ENCODE data around the gene DCC. TPM values are rescaled to one million over a fixed set of nuclear protein-coding genes. Genes with fewer than 3 reads are reported as not detected.

The DCC gene
- total RNA-seq, 1 experiment from 2014 or later: 0.72 TPM

DNA sequence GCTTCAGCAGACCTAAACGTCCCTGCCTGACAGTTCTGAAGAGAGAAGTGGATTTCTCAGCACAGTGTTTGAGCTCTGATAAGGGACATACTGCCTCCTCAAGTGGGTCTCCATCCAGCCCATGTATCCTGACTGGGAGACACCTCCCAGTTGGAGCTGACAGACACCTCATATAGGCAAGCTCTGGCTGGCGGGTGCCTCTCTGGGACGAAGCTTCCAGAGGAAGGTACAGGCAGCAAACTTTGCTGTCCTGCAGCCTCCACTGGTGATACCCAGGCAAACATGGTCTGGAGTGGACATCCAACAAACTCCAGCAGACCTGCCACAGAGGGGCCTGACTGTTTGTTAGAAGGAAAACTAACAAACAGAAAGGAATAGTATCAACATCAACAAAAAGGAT, 1156.0 kb downstream of the DCC start:
- no peak for DNase-seq (ENCODE audit: low spot score)
- POLR2A ChIA-PET: no interaction called here
- H3K27ac Mint-ChIP-seq: no peak overlapping the region
- CTCF ChIA-PET: no interaction called here
- no peaks in the 10 kb centered on the region for H3K27me3 Mint-ChIP-seq (ENCODE audit: low read depth)
- no peaks in the 10 kb centered on the region for H3K36me3 Mint-ChIP-seq
- no peak for TF ChIP-seq OVOL2 (CRISPR knock-in tag; IDR thresholded peaks at IDR 0.05; ENCODE audit: borderline replicate concordance)
- TF ChIP-seq SMAD4 (CRISPR knock-in tag; IDR thresholded peaks at IDR 0.05): no peak
- H3K9me3 Mint-ChIP-seq: peaks cover 19% of the 10 kb centered on the region
- H3K4me3 Mint-ChIP-seq: no peak overlapping the region
- no peak for ATAC-seq
- no peaks in the 10 kb centered on the region for H3K4me1 Mint-ChIP-seq

DNA sequence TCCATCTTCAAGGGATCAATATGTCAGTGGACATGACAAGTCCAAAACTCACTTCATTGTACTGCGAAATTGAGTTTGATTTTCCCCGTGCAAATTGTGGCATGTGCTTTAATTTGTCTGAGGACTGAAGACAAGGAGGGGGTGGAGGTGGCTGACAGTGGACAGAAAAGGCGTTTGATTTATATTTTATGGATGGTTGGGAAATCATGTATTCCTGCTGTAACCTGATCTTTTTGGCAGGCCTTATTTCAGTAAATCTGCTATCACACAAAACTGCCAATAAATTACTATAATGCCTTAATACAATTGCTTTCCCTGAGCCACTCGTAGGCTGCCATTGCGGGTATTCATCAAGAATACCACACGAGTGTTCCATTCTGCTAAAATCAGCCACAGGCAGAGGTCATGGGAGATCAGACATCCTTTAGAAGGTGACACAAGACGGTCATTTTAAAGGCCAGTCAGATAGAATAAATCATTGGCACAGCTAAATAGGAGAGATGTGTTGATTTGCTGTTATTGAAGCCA, 1164.0 kb downstream of the DCC start:
- Mint-ChIP-seq H3K4me1 (0 out of 2 replicates have a peak, but pooled peaks cover 3% of the 10 kb centered on the region), H3K36me3 (no peaks in the 10 kb centered on the region), H3K27ac (no peak overlapping the region), H3K4me3 (no peak overlapping the region), H3K27me3 (ENCODE audit: low read depth) (no peaks in the 10 kb centered on the region), H3K9me3 (no peaks in the 10 kb centered on the region)
- CTCF ChIA-PET: no interaction called here
- TF ChIP-seq JUN (CRISPR knock-in tag; IDR thresholded peaks at IDR 0.05) (no peak), IRF2 (CRISPR knock-in tag; IDR thresholded peaks at IDR 0.05; ENCODE audit: borderline replicate concordance, low read depth) (no peak)
- TF ChIP-seq, protein P1, sequence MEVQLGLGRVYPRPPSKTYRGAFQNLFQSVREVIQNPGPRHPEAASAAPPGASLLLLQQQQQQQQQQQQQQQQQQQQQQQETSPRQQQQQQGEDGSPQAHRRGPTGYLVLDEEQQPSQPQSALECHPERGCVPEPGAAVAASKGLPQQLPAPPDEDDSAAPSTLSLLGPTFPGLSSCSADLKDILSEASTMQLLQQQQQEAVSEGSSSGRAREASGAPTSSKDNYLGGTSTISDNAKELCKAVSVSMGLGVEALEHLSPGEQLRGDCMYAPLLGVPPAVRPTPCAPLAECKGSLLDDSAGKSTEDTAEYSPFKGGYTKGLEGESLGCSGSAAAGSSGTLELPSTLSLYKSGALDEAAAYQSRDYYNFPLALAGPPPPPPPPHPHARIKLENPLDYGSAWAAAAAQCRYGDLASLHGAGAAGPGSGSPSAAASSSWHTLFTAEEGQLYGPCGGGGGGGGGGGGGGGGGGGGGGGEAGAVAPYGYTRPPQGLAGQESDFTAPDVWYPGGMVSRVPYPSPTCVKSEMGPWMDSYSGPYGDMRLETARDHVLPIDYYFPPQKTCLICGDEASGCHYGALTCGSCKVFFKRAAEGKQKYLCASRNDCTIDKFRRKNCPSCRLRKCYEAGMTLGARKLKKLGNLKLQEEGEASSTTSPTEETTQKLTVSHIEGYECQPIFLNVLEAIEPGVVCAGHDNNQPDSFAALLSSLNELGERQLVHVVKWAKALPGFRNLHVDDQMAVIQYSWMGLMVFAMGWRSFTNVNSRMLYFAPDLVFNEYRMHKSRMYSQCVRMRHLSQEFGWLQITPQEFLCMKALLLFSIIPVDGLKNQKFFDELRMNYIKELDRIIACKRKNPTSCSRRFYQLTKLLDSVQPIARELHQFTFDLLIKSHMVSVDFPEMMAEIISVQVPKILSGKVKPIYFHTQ (CRISPR knock-in tag; IDR thresholded peaks at IDR 0.05): no peak
- ATAC-seq (no peak), DNase-seq (ENCODE audit: low spot score) (no peak)
- POLR2A ChIA-PET: no interaction called here

DNA sequence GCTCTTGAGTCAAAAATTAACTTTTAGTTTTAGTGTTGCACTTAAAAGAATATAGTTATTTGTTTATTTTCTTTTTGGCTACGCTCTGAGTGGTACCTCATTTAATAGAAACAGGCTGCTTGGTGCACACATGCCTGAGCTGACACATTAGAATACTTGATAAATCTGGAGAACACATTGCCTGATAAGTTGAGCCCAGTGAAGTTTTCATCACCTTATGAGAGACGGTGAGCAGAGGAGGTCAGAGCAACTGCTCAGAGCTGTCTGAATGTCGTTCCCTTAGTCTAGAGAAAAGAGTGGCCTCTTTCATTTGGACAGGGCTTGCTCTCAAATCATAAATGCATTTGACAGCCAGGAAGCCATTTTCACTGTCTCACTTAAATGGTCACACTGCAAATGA, 1168.5 kb downstream of the DCC start:
- peaks cover 12% of the 10 kb centered on the region for H3K9me3 Mint-ChIP-seq
- ChIA-PET CTCF (no interaction called here), POLR2A (no interaction called here)

More for the DNA sequence above, 1168.5 kb downstream of the DCC start:
- Mint-ChIP-seq H3K27ac (no peak overlapping the region), H3K36me3 (peaks cover 12% of the 10 kb centered on the region), H3K27me3 (ENCODE audit: low read depth) (no peaks in the 10 kb centered on the region), H3K4me1 (peaks cover 15% of the 10 kb centered on the region), H3K4me3 (no peak overlapping the region)
- DNase-seq (ENCODE audit: low spot score) (no peak), ATAC-seq (no peak)
- TF ChIP-seq SP1 (CRISPR knock-in tag; conservative IDR thresholded peaks at IDR 0.05) (no peak), ZNF416 (CRISPR knock-in tag; IDR thresholded peaks at IDR 0.05) (no peak), NR2C2 (CRISPR knock-in tag; IDR thresholded peaks at IDR 0.05) (no peak), ZBTB21 (CRISPR knock-in tag; IDR thresholded peaks at IDR 0.05; ENCODE audit: borderline replicate concordance) (no peak), CREM (CRISPR knock-in tag; IDR thresholded peaks at IDR 0.05) (no peak), NFE2L1 (CRISPR knock-in tag; IDR thresholded peaks at IDR 0.05) (no peak), TEAD1 (CRISPR knock-in tag; IDR thresholded peaks at IDR 0.05) (no peak), GTF2I (CRISPR knock-in tag; conservative IDR thresholded peaks at IDR 0.05) (no peak), ELF4 (CRISPR knock-in tag; IDR thresholded peaks at IDR 0.05; ENCODE audit: low read depth) (no peak), KAT7 (CRISPR knock-in tag; IDR thresholded peaks at IDR 0.05; ENCODE audit: borderline replicate concordance) (no peak), EMX1 (CRISPR knock-in tag; IDR thresholded peaks at IDR 0.05) (no peak), FOXP1 (CRISPR knock-in tag; IDR thresholded peaks at IDR 0.05; ENCODE audit: borderline replicate concordance) (no peak), RORB (CRISPR knock-in tag; IDR thresholded peaks at IDR 0.05) (no peak), FOXK1 (CRISPR knock-in tag; IDR thresholded peaks at IDR 0.05) (no peak), GRHL2 (CRISPR knock-in tag; IDR thresholded peaks at IDR 0.05; ENCODE audit: insufficient replicate concordance, severe bottlenecking) (no peak), SMAD4 (CRISPR knock-in tag; IDR thresholded peaks at IDR 0.05) (no peak), SOX15 (CRISPR knock-in tag; IDR thresholded peaks at IDR 0.05) (no peak)
- TF ChIP-seq, protein P2, sequence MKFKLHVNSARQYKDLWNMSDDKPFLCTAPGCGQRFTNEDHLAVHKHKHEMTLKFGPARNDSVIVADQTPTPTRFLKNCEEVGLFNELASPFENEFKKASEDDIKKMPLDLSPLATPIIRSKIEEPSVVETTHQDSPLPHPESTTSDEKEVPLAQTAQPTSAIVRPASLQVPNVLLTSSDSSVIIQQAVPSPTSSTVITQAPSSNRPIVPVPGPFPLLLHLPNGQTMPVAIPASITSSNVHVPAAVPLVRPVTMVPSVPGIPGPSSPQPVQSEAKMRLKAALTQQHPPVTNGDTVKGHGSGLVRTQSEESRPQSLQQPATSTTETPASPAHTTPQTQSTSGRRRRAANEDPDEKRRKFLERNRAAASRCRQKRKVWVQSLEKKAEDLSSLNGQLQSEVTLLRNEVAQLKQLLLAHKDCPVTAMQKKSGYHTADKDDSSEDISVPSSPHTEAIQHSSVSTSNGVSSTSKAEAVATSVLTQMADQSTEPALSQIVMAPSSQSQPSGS (CRISPR knock-in tag; IDR thresholded peaks at IDR 0.05; ENCODE audit: borderline replicate concordance, low read depth): no peak
- TF ChIP-seq, protein P3, sequence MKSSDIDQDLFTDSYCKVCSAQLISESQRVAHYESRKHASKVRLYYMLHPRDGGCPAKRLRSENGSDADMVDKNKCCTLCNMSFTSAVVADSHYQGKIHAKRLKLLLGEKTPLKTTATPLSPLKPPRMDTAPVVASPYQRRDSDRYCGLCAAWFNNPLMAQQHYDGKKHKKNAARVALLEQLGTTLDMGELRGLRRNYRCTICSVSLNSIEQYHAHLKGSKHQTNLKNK (CRISPR knock-in tag; IDR thresholded peaks at IDR 0.05): no peak
- TF ChIP-seq, protein P4, sequence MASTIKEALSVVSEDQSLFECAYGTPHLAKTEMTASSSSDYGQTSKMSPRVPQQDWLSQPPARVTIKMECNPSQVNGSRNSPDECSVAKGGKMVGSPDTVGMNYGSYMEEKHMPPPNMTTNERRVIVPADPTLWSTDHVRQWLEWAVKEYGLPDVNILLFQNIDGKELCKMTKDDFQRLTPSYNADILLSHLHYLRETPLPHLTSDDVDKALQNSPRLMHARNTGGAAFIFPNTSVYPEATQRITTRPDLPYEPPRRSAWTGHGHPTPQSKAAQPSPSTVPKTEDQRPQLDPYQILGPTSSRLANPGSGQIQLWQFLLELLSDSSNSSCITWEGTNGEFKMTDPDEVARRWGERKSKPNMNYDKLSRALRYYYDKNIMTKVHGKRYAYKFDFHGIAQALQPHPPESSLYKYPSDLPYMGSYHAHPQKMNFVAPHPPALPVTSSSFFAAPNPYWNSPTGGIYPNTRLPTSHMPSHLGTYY (CRISPR knock-in tag; IDR thresholded peaks at IDR 0.05): no peak
